ENCODE results near the gene VILL.

- TF ChIP-seq EZH2 (IDR thresholded peaks at IDR 0.05), result no peak
- TF ChIP-seq POLR2AphosphoS5 (IDR thresholded peaks at IDR 0.05; ENCODE audit: borderline replicate concordance, low read depth, low read length), result no peak
- no peak for TF ChIP-seq FOXP2 (optimal IDR thresholded peaks at IDR 0.05; ENCODE audit: control extremely low read depth, extremely low read length, insufficient read depth)
These were observed 1.6 kb upstream of the VILL start for GRCh38 chr3:37988931-37989525.

Measured in SK-N-MC (cell line).